Right lobe of liver (tissue), 4 donors: Measurements from ENCODE around the gene ALDH1L1.

Experiments
- POLR2A ChIP-seq: fragments of 450-650 bp; IDR thresholded peaks from one replicate; pipeline ENCODE4 v1.6.1; 2017; ENCODE audit warnings: antibody characterized with exemption, mild to moderate bottlenecking
- TF ChIP-seq, protein P1 (sequence below), 4 donors: fragments of 200-600 bp in 3 of 4; fragments of 450-650 bp in 1 of 4; IDR thresholded peaks; one replicate each; pipeline versions ENCODE4 v1.5.1 to v1.8.0; 2016 to 2022; ENCODE audit warnings: antibody characterized with exemption in 4 of 4, mild to moderate bottlenecking in 2 of 4
- donor health status: DM: no; HTN: no; CAD: no.
- donor health status: DM: no; HTN: no; CAD: no.
- donor health status: DM: no; HTN: yes; CAD: no.

DNA sequence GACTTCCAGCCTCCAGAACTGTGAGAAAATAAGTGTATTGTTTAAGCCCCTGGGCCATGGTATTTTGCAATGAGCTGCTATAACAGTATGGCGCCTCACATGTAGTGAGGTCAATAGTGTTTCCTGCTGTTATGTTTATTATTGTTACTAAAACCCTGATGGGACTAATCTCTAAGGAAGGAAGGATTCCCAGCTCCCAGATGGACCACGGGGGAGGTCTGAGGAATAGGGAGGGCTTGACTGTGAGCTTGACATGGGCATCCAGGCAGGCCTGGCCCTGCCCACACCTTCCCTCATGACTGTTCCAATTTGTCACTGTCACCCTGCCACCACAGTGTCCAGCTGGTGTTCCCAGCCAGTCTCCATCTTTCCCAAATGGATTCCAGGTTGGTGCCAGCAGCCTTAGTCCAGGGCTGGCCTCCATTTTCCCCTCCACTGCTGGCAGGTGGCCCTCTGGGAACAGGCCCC, 82.0 kb downstream of the ALDH1L1 start:
- TF ChIP-seq POLR2A = no peak
- TF ChIP-seq, protein P1, sequence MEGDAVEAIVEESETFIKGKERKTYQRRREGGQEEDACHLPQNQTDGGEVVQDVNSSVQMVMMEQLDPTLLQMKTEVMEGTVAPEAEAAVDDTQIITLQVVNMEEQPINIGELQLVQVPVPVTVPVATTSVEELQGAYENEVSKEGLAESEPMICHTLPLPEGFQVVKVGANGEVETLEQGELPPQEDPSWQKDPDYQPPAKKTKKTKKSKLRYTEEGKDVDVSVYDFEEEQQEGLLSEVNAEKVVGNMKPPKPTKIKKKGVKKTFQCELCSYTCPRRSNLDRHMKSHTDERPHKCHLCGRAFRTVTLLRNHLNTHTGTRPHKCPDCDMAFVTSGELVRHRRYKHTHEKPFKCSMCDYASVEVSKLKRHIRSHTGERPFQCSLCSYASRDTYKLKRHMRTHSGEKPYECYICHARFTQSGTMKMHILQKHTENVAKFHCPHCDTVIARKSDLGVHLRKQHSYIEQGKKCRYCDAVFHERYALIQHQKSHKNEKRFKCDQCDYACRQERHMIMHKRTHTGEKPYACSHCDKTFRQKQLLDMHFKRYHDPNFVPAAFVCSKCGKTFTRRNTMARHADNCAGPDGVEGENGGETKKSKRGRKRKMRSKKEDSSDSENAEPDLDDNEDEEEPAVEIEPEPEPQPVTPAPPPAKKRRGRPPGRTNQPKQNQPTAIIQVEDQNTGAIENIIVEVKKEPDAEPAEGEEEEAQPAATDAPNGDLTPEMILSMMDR (IDR thresholded peaks at IDR 0.05) = no peak
